ENCODE results near the gene CTU2. TPM values are rescaled to one million over a fixed set of nuclear protein-coding genes. Genes with fewer than 3 reads are reported as not detected.

The CTU2 gene
- total RNA-seq, 1 experiment from 2014 or later = 54.9 TPM

DNA sequence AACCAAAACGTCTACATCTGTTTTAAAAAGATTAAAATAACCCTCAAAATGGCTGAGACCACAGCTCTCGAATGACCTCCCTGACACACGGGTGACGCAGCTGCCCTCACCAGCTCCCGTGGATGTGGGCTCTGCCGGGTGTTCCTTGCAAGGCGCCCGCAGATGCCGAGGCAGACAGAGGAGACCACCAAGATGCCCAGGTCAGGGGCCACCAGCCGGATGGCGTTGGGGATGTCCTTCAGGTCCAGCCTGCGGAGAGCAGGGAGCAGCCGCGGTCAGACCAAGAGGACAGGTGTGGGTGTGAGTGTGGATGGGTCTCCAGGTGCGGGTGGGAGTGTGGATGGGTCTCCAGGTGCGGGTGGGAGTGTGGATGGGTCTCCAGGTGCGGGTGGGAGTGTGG, 35.1 kb downstream of the CTU2 start:
- peaks cover 4% of the 10 kb centered on the region; the same call in 1 of the 2 replicates for H3K4me1 ChIP-seq
- no peaks in the 10 kb centered on the region for H3K9me3 ChIP-seq
- no peak overlapping the region for H3K4me3 ChIP-seq (ENCODE audit: low read depth, low read length)
- peak overlapping the region; percentile 67 for H3K27ac Mint-ChIP-seq (ENCODE audit: unreplicated experiment)
- no peaks in the 10 kb centered on the region; the same call in none of the 2 replicates for H3K36me3 ChIP-seq (ENCODE audit: control insufficient read depth, insufficient read depth, low read length)
- no peak for DNase-seq
- no peaks in the 10 kb centered on the region for H3K27me3 ChIP-seq (replicated peaks; ENCODE audit: control insufficient read depth, insufficient read depth, low read length)
- peaks cover 37% of the 10 kb centered on the region for H3K36me3 Mint-ChIP-seq (ENCODE audit: insufficient read depth, unreplicated experiment)
- H3K4me3 Mint-ChIP-seq (ENCODE audit: unreplicated experiment) = no peak overlapping the region
- TF ChIP-seq, protein P1, sequence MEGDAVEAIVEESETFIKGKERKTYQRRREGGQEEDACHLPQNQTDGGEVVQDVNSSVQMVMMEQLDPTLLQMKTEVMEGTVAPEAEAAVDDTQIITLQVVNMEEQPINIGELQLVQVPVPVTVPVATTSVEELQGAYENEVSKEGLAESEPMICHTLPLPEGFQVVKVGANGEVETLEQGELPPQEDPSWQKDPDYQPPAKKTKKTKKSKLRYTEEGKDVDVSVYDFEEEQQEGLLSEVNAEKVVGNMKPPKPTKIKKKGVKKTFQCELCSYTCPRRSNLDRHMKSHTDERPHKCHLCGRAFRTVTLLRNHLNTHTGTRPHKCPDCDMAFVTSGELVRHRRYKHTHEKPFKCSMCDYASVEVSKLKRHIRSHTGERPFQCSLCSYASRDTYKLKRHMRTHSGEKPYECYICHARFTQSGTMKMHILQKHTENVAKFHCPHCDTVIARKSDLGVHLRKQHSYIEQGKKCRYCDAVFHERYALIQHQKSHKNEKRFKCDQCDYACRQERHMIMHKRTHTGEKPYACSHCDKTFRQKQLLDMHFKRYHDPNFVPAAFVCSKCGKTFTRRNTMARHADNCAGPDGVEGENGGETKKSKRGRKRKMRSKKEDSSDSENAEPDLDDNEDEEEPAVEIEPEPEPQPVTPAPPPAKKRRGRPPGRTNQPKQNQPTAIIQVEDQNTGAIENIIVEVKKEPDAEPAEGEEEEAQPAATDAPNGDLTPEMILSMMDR (IDR thresholded peaks at IDR 0.05; ENCODE audit: insufficient read depth in 1 of 2, low read depth in 1 of 2, low read length in 1 of 2, severe bottlenecking in 1 of 2, unreplicated experiment in 1 of 2) = no peak
- no peaks in the 10 kb centered on the region for H3K4me1 Mint-ChIP-seq (ENCODE audit: low read depth, unreplicated experiment)
- POLR2A ChIA-PET = no interaction called here
- intact Hi-C loops (cut with micrococcal nuclease; ENCODE audit: unreplicated experiment) = no loop called here
- BruUV-seq (replicated peaks) = no TSS peak
- CTCF ChIA-PET = no interaction called here
- no peaks in the 10 kb centered on the region for H3K27me3 Mint-ChIP-seq (ENCODE audit: insufficient read depth, unreplicated experiment)
- no peaks in the 10 kb centered on the region for H3K9me3 Mint-ChIP-seq (ENCODE audit: unreplicated experiment)

DNA sequence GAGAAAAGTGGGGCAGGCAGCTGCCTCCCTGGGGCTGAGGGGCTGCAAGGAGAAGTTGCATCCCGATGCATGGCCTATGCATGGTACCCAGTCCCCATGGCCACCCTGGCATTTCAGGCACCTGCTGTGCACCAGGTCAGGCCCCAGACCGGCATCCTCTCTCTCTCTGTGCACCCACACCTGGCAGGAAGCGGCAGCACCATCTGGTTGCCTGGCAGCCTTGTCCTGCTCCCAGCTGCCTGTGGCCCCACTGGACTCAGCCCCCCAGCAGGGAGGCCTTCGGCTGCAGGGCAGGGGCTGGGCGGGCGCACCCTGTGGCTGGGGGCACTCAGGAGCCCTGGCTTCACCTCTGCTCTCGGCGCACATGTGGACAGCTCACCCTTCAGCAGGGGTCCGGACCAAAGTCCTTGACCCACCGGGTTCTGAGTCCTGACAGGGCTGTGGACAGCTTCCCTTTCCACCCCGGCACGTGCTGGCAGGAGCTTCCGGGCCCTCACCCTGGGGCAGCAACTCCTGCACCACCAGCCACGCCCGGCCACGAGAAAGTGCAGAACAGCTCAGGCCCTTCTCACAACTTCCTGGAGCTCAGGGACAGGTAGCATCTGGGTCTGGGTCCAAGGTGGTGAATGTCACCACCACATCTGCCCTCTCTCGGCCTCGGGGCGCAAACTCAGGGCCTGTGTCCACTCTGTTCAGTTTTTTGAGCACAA, 36.7 kb downstream of the CTU2 start:
- H3K36me3 ChIP-seq (ENCODE audit: control insufficient read depth, insufficient read depth, low read length) = no peaks in the 10 kb centered on the region; the same call in none of the 2 replicates
- CTCF ChIA-PET = interaction anchor here (0.6 to 1.6 kb wide), 5 partner anchors 20 to 42 kb away, joined by 3 to 8 read pairs (median 5); partner anchors contain the start of gene PIEZO1

More for the DNA sequence above, 36.7 kb downstream of the CTU2 start:
- Mint-ChIP-seq H3K27ac (ENCODE audit: unreplicated experiment) (no peak overlapping the region), H3K4me3 (ENCODE audit: unreplicated experiment) (no peak overlapping the region), H3K27me3 (ENCODE audit: insufficient read depth, unreplicated experiment) (no peaks in the 10 kb centered on the region), H3K36me3 (ENCODE audit: insufficient read depth, unreplicated experiment) (peaks cover 41% of the 10 kb centered on the region), H3K4me1 (ENCODE audit: low read depth, unreplicated experiment) (no peaks in the 10 kb centered on the region), H3K9me3 (ENCODE audit: unreplicated experiment) (no peaks in the 10 kb centered on the region)
- H3K4me3 ChIP-seq (ENCODE audit: low read depth, low read length) = no peak overlapping the region
- TF ChIP-seq, protein P1 (IDR thresholded peaks at IDR 0.05; ENCODE audit: insufficient read depth in 1 of 2, low read depth in 1 of 2, low read length in 1 of 2, severe bottlenecking in 1 of 2, unreplicated experiment in 1 of 2) = no peak
- no peak for DNase-seq
- H3K4me1 ChIP-seq = peaks cover 4% of the 10 kb centered on the region; the same call in 1 of the 2 replicates
- no TSS peak for BruUV-seq (replicated peaks)
- POLR2A ChIA-PET = no interaction called here
- intact Hi-C loops (cut with micrococcal nuclease; ENCODE audit: unreplicated experiment) = loop anchor here (1.0 to 2.0 kb wide), 2 partner anchors 20 to 42 kb away; partner anchors contain the start of gene PIEZO1
- H3K9me3 ChIP-seq = no peaks in the 10 kb centered on the region
- H3K27me3 ChIP-seq (replicated peaks; ENCODE audit: control insufficient read depth, insufficient read depth, low read length) = no peaks in the 10 kb centered on the region
